Nucleus accumbens (tissue), 56 donors: ENCODE data around the gene ARHGAP40.
"Not testable (repeated sequence)": the region's sequence is repeated elsewhere in the genome, so short reads cannot be mapped to it uniquely, and the experiment has no call there.

Experiments used
- DNase-seq, 56 donors: peaks; one replicate each; lab custom pipeline; 2025; lab: John Stamatoyannopoulos, UW

Gene ARHGAP40

DNA sequence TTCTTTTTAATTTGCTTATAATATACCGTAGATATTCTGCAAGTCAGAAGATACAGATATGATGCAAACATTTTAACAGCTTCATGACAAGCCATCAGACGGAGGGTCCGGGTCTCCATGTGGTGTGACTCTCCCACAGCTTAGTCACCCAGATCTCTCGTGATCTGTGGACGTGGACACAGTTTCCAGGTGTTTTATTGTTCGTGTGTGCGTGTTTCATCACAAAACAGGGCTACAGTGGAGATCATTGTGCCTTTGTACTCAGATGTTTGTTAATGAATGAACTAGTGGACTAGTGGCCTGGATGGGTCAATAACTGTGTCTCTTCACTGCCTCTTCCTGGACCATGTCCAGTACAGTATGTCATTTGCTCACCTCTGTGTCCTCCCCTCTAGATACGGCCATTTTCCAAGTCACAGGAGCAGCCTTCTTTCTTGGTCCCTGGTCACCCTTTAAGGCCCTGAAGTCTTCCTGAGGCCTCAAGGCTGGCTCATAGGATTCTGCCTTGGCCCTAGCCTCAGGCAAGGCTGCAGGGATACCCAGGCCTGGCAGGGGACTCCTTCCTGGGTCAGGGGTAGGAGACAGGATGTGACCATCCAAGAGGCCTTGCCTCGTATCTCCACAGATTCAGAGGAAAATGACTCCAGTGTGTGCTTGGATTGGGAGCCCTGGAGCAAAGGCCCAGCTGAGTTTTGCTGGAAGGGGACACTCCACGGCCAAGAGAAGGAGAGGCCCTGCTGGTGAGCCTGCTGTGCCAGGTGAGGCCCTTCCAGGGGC lies 16.0 kb upstream of the ARHGAP40 start:
- no peak for DNase-seq

DNA sequence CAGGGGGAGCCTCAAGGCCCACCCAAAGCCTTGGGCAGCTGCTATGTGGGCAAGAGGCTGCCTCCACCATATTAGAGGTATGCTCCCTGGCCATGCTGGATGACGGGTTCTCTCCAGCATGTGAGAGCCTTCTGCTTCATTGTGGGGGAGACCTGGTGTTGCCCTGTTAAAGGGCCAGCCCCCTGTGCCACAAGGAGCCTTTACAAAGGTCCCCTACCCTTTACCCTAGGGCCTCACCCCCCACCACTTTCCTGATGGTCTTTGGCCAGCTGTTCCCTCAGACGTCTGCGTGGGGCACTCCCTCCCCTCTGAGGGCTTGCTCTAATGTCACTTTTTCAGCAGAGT lies 15.5 kb upstream of the ARHGAP40 start:
- DNase-seq: no peak

GRCh38 chr20:38588303-38588702 lies 13.3 kb upstream of the ARHGAP40 start:
- DNase-seq: no peak

- DNase-seq: no peak
These were observed 12.3 kb upstream of the ARHGAP40 start for GRCh38 chr20:38589351-38589750.

GRCh38 chr20:38589967-38590675 lies 11.5 kb upstream of the ARHGAP40 start:
- DNase-seq: no peak

- DNase-seq: peak in 14 of 56 donors; percentile 2 to 50 (median 24)
These were observed 10.7 kb upstream of the ARHGAP40 start for GRCh38 chr20:38590676-38591473.

GRCh38 chr20:38591474-38592410 lies 9.9 kb upstream of the ARHGAP40 start:
- no peak for DNase-seq

- DNase-seq: not testable (repeated sequence)
These were observed 9.2 kb upstream of the ARHGAP40 start for GRCh38 chr20:38592411-38592790.

DNA sequence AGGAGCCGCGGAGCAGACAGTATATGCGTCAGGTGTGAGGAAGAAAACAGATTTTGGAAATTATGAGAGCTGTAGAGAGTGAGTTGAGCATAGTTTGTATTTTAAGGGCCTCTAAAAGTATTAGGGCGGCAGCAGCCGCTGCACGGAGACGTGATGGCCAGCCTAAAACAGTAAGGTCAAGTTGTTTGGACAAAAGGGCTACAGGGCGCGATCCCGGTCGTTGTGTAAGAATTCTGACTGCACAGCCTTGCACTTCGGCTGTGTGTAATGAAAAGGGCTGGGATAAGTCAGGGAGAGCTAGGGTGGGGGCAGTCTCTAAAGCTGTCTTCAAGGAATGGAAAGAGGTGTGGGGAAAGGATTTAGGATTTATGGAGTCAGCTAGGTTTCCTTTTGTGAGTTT lies 7.3 kb upstream of the ARHGAP40 start:
- DNase-seq: not testable (repeated sequence)

- DNase-seq: not testable (repeated sequence)
These were observed 5.7 kb upstream of the ARHGAP40 start for GRCh38 chr20:38595886-38596285.

- no peak for DNase-seq
These were observed 2.2 kb upstream of the ARHGAP40 start for GRCh38 chr20:38599410-38599882.

- DNase-seq: no peak
These were observed 1.6 kb upstream of the ARHGAP40 start for GRCh38 chr20:38600057-38600456.

DNA sequence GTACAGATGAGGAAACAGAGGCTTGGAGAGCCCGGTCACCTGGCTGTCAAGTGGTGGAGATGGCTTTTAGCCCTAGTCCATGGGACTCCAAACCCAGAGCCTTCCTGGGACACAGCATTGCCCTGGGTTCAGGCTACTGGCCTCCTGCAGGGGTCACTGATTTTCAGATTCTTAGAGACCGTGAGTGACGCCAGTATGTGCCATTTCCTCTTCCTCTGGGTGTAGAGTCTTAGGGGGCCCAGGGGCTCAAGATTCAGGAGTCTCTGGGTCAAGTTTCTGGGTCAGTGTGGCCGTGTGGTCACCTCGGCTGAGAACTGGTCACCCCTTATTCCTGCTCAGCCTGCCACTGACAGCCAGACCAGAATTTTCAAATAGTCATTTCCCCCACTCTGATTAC lies 574 bp downstream of the ARHGAP40 start:
- no peak for DNase-seq

DNA sequence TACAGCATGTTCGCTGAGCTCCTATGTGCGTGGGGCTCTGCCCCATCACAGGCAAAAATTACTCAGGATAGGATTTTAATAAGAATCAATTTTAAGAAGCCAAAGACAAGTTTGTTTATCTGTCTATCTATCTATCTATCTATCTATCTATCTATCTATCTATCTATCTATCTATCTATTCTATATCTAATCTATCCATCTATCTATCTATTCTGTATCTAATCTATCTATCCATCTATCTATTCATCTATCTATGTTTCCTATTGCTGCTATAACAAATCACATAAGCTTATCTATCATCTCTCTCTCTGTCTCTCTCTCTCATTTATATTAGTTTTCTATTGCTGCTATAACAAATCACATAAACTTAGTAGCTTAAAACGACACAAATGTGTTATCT lies 1.7 kb downstream of the ARHGAP40 start:
- DNase-seq: no peak

DNA sequence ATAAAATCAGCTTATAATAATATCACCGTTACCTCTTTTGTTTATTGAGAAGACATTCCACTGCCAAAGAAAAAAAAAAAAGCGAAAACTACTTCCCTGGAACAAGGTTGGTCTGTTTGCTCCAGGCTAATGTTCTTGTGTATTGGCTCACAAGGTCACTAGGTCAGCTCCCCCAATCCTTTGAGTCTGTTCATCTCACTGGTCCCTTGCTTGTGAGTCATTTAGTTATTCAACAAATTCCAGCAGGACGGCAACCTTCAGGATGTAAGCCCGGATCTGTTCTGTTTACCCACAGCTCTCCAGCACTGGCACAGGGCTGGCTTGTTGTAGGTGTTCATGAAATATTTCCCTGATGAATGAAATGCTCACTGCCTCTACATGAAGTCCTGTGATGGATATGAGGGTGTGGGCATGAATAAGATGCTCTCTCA lies 3.3 kb downstream of the ARHGAP40 start:
- DNase-seq: no peak

DNA sequence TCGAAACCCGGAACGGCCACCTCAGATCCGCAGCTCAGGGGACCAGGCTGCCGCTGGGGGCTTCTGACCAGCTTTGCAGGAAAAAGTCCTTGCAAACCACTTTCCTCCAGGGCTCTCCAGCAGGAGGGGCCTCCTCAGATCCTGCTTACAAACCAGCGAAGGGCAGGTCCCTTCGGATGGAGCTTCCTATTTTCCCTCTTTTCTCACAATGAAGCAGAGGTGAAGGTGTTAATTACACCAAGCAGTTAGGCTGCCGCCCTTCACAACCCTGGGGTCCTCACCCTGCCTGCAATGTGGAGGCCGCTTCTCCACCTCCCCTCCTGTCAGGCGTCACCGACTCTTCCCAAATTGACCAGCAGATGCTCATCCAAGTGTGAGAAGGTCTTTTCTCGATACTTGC lies 5.7 kb downstream of the ARHGAP40 start:
- DNase-seq: no peak

DNA sequence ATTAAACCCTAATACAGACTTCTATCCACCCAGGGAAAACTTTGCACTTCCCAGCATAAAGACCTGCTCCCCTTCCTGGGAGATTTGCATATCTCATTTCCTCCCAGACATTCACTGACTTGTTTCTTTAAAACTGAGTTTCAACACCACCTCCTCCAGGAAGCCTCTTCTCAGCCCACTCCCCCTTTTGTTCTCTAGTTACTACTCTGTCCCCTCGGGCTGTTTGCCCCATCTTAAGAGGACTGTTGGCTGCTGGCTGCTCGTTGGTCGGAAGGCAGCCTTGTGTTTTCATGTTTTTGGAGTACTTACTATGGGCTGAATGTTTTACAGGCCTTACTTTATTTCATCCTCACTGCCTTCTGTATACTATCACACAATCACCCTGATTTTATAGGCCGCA lies 6.6 kb downstream of the ARHGAP40 start:
- DNase-seq: no peak

- no peak for DNase-seq
These were observed 8.2 kb downstream of the ARHGAP40 start for GRCh38 chr20:38609815-38610214.

- no peak for DNase-seq
These were observed 8.9 kb downstream of the ARHGAP40 start for GRCh38 chr20:38610521-38610920.
